HG03354 (cell line): ENCODE results near the gene ZNF764.
"Not testable (repeated sequence)": the region's sequence is repeated elsewhere in the genome, so short reads cannot be mapped to it uniquely, and the experiment has no call there.

Source experiments
- ATAC-seq: cut with Tn5 transposase; IDR thresholded peaks from one replicate; pipeline ENCODE4 v1.9.1; 2021; ENCODE audit warnings: mild to moderate bottlenecking; ENCODE audit not compliant: unreplicated experiment, poor library complexity, severe bottlenecking

ZNF764 gene

GRCh38 chr16:30533146-30533522 lies 25.0 kb downstream of the ZNF764 start:
- no peak for ATAC-seq

- ATAC-seq: no peak
These were observed 25.7 kb downstream of the ZNF764 start for GRCh38 chr16:30532285-30533145.

- ATAC-seq: no peak
These were observed 27.8 kb downstream of the ZNF764 start for GRCh38 chr16:30530163-30531037.

- no peak for ATAC-seq
These were observed 29.2 kb downstream of the ZNF764 start for GRCh38 chr16:30528799-30529457.

GRCh38 chr16:30527635-30528178 lies 30.5 kb downstream of the ZNF764 start:
- no peak for ATAC-seq

- peak; percentile 84 for ATAC-seq
These were observed 31.1 kb downstream of the ZNF764 start for GRCh38 chr16:30526823-30527634.

- peak; percentile 11 for ATAC-seq
These were observed 31.9 kb downstream of the ZNF764 start, which contains the start of gene ZNF768 for GRCh38 chr16:30526137-30526822. TSS of gene ZNF768 (minus strand) at chr16:30526566. CDS start at chr16:30526413, 153 bp downstream.

GRCh38 chr16:30525844-30526136 lies 32.4 kb downstream of the ZNF764 start:
- no peak for ATAC-seq

GRCh38 chr16:30524575-30525568 lies 33.3 kb downstream of the ZNF764 start:
- ATAC-seq: no peak

GRCh38 chr16:30523768-30524574 lies 34.2 kb downstream of the ZNF764 start:
- no peak for ATAC-seq

GRCh38 chr16:30522702-30523463 lies 35.3 kb downstream of the ZNF764 start:
- ATAC-seq: not testable (repeated sequence)

GRCh38 chr16:30521873-30522641 lies 36.1 kb downstream of the ZNF764 start:
- no peak for ATAC-seq

GRCh38 chr16:30521476-30521872 lies 36.7 kb downstream of the ZNF764 start:
- ATAC-seq: no peak

GRCh38 chr16:30519120-30520049 lies 38.8 kb downstream of the ZNF764 start:
- ATAC-seq: no peak
